GM19438 (cell line): ENCODE results near the gene IQUB.
A peak's percentile ranks its signal among the peaks of the same experiment; 100 is the strongest.
"Not testable (repeated sequence)": the region's sequence is repeated elsewhere in the genome, so short reads cannot be mapped to it uniquely, and the experiment has no call there.

Experiments used
- ATAC-seq: cut with Tn5 transposase; IDR thresholded peaks from one replicate; pipeline ENCODE4 v1.9.1; 2021; ENCODE audit warnings: low read depth; ENCODE audit not compliant: unreplicated experiment

IQUB gene

DNA sequence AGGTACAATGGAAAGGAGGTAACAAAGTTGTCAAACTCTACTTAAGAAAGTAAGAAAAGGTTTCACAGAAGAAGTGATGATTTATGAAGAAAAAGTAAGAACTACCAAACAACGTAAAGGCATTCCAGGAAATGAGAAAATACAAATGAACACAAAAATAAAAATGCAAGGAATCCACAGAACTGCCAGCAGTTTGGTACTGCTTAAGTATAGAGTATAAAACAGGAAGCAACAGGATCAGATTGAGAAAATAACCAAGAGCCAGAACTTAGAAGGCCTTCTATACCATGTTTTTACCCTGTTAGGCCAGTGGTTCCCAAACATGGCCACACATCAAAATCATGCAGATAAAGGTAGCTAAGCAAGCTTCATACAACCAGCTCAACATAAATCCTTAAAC lies 14.0 kb upstream of the IQUB start:
- ATAC-seq, result no peak

DNA sequence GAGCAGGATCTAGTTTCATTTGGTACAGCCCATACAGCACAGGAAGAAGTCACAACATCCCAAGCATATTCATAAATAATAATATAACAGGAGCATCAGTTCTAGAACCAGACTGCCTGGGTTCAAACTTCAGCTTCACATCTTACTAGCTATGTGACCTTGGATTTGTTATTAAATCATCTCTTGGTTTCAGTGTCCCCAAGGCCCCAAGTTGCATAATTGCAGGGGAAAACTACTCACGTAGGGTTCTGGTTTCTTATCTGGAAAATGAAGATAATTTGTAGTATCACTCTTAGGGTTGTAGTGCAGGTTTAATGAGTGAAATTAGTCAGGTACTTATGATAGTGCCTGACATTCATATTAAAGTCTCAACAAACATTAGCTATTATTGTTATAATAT lies 5.5 kb upstream of the IQUB start:
- no peak for ATAC-seq

DNA sequence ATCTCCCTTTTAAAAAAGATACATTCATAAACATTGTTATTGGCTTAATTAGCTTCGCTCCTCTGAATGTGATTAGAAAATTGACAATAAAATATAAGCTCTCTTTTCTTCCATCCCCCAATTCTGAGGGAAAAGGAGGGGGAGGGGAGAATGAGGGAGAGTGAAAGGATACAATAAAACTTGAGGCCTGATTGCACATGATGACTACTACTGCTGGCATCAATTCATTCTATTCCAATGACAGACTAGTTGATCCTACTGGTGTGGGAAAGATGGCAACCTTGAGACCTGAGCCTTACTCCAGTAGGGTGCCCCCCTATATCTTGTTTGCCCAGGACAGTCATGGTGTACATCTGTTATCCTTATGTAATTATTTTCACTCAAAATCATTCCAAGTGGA lies 4.5 kb upstream of the IQUB start:
- ATAC-seq, result no peak

DNA sequence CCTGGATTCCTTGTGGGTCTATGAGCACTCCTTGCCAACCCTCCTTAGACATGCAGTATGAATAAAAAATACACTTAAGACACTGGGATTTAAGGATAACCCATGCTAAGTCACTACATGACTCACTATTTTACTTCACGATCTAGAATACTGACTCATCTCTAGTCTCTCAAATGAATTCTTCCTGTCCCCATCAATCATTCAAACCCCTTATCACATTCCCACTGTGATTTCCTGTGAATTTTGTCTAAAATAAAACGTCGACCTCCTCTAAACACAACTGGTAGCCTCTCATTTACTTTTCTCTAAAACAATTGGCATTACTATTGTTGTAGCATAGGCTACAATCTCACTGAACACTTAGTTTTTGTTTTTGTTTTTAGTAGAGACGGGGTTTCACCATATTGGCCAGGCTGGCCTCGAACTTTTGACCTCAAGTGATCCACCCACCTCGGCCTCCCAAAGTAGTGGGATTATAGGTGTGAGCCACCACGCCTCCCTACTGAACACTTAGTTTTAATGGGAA lies 3.9 kb upstream of the IQUB start:
- no peak for ATAC-seq

DNA sequence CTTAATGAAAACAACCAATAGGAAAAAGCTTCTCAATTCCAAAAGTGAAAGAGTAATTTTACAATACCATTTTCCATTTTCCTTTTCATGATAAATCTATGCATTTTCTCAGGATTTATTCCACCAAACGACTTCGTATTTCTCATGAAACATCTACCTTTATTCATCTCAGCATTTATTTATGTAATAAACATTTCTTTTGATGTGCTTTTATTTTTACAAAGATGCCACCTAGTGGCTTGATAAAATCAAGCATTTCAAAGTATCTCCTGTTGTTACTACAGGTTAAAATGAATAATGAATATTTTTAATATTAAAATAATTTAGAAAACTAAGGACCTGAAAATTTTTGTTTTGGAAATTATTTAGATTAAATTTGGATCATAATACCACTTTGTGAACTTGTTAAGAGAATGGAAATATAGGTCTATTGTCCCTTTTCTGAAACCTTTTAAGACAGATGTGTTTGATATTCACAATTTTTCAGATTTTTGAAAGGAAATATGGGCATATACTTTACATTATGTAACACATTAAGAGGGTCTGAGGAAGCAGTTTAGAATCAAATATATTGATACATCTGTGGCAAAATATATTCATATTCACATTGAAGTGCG lies 2.7 kb upstream of the IQUB start:
- ATAC-seq, result no peak

DNA sequence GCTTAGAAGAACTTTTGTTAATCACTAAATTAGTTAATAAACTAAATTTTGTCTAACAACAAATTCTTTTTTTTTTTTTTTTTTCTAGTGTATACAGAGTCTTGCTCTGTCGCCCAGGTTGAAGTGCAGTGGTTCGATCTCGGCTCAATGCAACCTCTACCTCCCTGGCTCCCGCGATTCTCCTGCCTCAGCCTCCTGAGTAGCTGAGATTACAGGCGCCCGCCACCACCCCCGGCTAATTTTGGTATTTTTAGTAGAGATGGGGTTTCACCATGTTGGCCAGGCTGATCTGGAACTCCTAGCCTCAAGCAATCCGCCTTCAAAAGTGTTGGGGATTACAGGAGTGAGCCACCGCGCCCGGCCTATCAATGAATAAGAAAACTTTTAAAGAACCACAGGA lies 1.1 kb upstream of the IQUB start:
- no peak for ATAC-seq

DNA sequence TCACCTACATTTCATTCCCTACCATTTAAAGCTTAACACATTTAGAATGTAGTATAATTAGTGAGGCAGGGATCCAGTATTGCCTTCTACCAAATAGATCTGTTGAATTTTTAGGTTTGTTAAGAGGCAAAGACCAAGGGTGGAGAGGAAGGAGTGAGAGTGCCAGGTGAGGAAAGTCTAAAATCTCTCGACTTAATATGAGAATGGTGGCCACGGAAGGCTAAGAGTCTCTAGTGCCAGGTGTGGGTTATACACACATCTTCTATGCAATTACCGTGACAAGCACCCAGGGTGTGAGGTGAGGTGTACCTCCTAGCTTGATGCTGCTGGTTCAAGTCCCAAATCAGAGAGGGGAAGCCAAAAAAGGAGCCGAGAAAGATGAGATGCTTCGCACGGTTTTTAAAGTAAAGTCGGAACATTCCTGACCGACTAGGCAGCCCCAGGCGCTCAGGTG lies 439 bp downstream of the IQUB start:
- ATAC-seq, result peak; percentile 10

DNA sequence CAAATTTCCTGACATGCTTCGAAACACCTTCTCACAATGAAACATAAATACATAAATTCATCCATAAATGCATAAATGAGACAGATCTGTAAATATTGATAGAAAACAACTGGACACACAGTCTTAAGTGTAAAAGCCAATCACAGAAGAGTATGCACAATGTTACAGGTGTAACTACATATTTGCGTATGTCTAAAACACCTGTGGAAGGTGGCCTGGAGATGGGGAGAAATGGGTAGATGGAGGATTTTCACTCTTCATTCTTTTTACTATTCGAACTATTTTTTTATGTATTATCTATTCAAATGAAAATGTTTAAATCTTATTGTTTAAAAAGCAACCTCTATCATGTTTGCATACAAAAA lies 860 bp downstream of the IQUB start:
- no peak for ATAC-seq

DNA sequence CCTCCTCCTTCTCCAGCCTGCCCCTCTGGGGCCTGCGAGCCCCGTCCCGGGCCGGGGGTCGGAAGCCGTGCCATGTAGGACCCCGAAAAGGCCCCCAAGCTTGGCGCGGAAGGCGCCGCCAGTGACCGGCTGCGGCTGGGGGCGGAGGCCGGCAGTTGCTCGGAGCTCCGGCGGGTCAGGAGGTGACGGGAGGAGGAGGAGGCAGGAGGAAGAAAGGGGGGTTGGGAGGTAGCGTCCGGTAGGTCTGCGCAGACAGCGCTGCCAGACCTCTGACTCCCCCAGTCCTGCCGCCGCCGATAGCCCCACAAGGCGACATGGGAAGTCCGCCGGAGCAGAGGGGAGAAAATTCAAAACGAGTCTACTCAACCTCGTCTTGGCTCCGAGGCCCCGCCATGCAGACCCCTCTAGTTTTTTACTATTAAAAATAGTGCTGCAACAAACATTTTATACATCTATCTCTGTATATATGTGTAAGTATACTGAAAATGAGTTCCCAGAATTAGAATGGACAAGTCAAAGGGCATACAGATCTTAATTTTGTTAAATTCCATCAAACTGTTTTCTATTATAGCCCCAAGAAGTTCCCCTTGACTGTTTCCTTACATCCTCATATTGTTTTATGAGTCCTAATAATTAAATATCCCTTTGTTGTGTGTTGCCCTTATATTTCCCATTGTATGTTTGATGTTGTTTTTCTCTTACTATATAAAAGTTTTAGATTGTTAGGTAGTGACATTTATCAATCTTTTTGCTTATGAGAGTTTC lies 1.4 kb downstream of the IQUB start:
- ATAC-seq, result peak; percentile 41

DNA sequence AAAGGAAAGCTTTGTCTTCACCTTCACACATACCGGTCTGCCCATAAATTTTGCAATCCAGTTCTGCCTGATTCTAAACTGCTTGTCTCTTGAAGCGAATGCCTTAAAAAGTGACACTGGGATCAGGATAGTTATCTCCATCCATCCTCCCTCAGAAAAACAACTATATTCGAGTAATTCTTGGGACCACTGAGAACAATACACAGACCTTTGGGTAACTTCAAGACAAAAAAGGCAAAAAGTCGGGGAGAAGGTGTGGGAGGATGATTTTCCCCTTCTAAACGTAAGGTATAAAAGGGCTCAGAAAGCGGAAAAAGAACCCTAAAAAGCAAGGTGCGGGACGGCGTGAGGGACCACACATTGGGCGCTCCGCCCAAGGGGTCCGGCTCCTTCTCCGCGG lies 2.1 kb downstream of the IQUB start:
- peak; percentile 7 for ATAC-seq

DNA sequence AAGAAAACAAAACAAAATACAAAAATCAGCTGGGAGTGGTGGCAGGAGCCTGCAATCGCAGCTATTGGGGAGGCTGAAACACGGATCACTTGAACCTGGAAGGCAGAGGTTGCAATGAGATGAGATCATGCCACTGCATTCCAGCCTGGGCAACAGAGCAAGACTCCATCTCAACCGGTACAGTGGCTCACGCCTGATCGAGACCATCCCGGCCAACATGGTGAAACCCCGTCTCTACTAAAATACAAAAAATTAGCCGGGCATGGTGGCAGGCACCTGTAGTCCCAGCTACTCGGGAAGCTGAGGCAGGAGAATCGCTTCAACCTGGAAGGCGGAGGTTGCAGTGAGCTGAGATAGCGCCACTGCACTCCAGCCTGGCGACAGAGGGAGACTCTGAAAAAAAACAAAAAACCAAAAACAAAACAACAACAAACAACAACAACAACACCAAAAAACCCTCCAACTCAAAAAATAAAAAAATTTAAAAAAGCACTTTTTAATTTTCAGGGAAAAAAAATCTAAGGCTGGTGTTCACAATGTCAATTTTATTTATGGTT lies 4.3 kb downstream of the IQUB start:
- not testable (repeated sequence) for ATAC-seq

DNA sequence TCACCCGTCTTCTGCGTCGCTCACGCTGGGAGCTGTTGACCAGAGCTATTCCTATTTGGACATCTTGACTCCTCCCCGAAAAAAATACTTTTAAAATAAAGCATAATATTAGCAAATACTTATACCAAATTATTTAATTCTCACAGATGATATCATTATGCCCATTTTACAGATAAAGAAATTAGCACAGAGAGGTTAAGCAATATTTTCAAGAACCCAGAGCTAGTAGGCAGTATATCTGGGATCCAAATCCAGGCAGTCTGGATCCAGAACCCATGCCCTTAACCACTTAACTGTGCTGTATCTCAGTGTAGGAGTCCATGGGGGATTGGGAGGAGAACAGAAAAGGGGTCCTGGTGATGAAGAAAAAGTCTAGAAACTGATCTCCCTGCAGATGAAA lies 6.1 kb downstream of the IQUB start:
- no peak for ATAC-seq

DNA sequence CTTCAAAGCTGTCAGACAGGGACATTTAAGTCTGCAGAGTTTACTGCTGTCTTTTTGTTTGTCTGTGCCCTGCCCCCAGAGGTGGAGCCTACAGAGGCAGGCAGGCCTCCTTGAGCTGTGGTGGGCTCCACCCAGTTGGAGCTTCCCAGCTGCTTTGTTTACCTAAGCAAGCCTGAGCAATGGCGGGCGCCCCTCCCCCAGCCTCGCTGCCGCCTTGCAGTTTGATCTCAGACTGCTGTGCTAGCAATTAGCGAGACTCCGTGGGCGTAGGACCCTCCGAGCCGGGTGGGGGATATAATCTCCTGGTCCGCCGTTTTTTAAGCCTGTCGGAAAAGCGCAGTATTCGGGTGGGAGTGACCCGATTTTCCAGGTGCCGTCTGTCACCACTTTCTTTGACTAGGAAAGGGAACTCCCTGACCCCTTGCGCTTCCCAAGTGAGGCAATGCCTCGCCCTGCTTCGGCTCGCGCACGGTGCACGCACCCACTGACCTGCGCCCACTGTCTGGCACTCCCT lies 6.6 kb downstream of the IQUB start:
- not testable (repeated sequence) for ATAC-seq

DNA sequence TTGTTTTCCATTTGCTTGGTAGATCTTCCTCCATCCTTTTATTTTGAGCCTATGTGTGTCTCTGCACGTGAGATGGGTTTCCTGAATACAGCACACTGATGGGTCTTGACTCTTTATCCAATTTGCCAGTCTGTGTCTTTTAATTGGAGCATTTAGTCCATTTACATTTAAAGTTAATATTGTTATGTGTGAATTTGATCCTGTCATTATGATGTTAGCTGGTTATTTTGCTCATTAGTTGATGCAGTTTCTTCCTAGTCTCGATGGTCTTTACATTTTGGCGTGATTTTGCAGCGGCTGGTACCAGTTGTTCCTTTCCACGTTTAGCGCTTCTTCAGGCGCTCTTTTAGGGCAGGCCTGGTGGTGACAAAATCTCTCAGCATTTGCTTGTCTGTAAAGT lies 7.9 kb downstream of the IQUB start:
- ATAC-seq, result not testable (repeated sequence)

DNA sequence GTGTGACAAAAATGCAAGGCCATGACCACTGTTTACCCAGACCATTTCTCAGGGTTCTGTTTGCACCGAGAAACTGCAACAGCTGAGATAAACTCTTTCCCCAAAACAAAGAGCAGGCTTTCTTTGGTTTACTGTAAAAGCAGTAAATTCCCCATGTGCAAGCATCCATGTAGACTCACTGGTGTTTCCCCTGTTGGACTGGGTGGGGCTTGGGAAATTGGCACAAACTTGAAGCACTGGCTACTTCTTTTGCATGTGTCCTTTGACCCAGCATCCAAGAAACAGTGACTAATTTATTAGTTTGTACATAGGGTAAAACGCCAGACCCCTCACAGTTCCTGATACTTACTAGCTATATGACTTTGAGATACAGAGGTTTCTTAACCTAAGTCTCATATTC lies 12.3 kb downstream of the IQUB start:
- ATAC-seq, result no peak

DNA sequence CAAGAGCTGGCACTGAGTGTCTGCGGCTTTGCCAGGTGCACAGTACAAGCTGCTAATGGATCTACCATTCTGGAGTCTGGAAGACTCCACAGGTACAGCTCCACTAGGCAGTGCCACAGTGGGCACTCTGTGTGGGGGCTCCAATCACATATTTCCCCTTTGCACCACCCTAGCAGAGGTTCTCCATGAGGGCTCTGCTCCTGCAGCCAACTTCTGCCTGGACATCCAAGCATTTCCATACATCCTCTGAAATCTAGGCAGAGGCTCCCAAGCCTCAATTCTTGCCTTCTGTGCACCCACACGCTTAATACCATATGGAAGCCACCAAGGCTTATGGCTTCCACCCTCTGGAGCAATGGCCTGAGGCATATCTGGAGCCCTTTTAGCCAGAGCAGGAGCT lies 29.2 kb downstream of the IQUB start:
- ATAC-seq, result no peak

DNA sequence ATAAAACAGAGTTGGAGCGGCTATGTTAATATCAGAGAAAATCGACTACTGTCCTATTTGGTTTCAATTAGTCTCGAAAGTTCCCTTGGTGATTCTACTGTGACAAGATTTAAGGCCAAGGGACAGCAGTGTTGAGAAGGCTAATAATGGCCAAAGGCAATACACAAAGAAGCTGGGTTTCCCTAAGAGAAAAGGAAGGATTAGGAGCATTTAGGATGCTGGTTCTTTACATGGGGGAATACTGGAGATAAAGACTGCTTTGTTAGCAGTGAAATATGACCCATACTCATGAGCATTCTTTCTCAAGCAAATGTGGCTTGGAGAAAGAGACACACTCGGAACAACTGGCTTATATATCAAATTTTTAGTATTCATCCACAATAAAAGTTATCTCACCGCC lies 32.2 kb downstream of the IQUB start:
- no peak for ATAC-seq

DNA sequence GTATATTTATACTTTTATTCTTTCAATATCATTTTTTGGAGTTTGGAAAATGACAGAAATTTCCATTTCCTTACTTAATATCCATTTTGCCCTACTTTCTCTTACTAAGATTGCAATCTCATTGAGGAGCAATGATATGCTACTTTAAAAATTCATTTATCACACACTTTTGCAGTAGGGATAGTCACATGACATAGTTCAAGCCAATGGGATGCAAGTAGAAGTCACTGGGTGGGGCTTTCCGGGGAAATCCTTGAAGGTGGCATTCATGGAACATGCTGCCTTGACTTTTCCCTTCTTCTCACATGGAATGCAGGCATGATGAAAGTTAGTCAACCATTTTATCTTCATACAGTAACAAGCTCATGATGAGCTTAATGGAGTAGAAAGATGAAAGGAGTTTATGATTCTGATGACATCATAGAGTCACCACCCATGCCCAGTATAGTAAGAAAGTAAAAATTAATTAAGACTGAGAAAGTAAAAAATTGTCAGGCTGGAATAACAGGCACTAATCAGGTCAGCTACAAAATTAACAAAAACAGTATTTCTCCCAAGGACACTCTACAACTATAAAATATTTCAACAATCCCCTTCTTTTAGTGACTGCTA lies 33.4 kb downstream of the IQUB start:
- ATAC-seq, result no peak

DNA sequence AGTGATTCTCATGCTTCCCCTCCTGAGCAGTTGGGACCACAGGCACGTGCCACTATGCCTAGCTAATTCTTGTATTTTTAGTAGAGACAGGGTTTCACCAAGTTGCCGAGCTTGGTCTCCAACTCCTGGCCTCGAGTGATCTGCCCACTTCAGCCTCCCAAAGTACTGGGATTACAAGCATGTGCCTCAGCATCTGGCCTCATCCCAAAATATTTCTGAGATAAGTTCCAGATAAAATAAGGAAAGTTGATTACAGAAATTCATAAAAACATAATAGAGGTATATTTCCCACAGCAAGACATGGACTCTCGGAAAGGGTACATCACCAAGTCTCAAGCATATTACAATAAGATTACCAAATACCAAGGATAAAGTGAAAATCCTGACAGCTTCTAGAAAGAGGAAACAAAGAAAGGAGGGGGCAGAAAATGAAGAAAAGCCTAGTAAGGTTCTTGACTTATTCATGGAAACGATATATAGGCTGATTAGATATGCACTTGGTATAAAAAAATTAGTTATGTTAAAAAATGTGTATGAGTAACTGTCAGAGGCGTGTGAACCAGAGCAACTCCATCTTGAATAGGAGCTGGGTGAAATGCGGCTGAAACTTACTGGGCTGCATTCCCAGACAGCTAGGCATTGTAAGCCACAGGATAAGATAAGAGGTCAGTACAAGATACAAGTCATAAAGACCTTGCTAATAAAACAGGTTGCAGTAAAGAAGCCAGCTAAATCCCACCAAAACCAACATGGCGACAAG lies 35.0 kb downstream of the IQUB start:
- ATAC-seq, result no peak

DNA sequence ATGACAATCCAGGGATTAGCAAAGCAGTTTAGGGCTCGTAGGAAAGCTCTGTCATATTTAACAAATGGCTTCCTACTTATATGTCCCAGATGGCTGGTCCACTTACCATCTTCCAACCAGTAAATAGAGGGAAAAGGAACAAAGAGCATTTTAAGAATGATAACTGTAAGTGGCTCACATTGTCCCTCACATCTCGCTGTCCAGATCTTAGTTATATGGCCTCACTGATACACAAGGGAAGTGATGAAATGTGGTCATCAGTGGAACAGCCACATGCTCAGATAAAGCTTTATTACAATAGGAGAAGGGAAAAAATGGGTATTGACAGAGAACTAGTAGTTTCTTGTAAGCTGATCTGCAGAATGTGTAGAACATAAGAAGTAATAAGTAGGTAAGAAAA lies 35.8 kb downstream of the IQUB start:
- no peak for ATAC-seq

DNA sequence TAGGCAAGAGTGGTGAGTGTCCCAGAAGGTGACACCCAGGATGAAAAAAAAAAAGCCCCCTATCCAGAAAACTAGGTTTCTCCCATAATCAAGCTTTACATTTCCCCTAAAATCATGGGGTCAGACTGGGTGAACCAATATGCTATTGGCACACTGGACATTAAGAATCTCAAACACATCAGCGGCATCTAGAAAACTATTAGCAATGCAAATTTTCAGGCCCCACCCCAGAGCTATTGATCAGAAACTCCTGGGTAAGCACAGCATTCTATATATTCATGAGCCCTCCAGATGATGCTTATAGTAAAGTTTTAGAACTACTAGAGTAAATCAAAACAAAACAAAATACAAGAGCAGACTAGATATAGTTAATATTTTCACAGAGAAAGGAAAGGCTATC lies 36.4 kb downstream of the IQUB start:
- no peak for ATAC-seq
